NCI-H82 treated with DMSO at 0.1 percent for 48 hours (cell line): ENCODE measurements around the gene PSMC6.
A peak's percentile ranks its signal among the peaks of the same experiment; 100 is the strongest.
"Not testable (repeated sequence)": the region's sequence is repeated elsewhere in the genome, so short reads cannot be mapped to it uniquely, and the experiment has no call there.

Experiments
- DNase-seq: peaks from one replicate; lab custom pipeline; 2025; ENCODE audit not compliant: unreplicated experiment; lab: John Stamatoyannopoulos, UW

Gene PSMC6

DNA sequence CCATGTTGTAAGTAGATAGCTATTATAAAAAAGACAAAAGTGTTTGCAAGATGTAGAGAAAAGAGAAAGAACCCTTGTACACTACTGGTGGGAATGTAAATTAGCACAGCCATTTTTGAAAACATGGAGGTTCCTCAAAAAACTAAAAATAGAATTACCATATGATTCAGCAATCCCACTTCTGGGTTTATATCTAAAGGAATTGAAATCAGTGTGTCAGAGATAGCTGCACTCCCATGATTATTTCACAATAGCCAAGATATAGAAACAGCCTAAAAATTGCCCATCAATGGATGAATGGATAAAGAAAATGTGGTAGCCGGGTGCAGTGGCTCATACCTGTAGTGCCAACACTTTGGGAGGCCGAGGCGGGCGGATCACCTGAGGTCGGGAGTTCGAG lies 9.2 kb downstream of the PSMC6 start:
- DNase-seq, result no peak

DNA sequence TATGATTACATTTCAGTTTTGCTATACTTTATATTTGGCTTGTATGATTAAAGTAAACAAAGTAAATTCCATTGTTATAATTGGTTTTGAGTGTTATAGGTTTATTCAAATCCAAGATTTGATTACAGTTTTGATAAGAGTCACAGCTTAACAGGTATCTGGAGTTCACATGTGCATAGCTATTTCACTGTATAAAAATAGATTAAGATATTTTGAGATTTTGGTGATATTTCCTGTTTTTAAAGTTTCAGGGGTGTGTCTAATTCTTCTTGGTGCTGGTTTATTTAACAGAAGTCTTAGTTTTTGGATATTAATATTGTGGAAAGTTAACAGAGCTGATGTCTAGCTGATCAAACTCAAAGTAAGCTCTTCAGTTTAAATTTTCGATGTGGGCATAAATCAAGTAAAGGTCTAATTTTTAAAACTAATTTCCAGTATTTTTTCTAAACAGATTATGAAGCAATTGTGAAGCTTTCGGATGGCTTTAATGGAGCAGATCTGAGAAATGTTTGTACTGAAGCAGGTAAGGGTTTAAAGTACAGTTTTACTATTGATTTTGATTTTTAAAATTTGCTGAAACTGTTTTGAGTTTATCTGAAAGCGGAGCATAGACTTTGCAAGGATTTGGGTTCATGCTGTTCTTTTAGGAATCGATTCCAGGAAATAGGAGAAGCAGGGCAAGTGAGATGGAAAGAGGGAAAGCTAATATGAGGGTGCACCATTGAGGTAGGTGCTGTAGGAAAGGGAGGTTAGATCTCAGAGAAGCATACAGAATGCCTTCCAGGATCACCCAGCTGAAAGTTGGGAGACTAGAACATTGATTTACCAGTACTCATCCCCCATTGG lies 16.7 kb downstream of the PSMC6 start:
- DNase-seq, result no peak

DNA sequence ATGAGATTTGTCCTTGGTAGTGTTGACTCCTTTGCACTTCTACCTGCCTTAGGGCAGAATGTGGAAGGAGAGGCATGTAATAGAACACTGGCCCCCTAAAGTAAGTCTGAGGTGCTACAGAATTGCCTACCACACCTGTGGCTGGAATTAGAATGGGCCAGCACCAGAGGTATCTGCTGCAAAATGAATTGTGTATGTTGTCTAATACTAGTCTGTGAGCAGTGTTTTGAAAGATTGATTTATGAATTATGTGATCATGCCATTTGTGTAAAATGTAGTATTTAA lies 17.3 kb downstream of the PSMC6 start:
- no peak for DNase-seq

DNA sequence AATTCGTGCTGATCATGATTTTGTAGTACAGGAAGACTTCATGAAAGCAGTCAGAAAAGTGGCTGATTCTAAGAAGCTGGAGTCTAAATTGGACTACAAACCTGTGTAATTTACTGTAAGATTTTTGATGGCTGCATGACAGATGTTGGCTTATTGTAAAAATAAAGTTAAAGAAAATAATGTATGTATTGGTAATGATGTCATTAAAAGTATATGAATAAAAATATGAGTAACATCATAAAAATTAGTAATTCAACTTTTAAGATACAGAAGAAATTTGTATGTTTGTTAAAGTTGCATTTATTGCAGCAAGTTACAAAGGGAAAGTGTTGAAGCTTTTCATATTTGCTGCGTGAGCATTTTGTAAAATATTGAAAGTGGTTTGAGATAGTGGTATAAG lies 20.5 kb downstream of the PSMC6 start:
- not testable (repeated sequence) for DNase-seq

DNA sequence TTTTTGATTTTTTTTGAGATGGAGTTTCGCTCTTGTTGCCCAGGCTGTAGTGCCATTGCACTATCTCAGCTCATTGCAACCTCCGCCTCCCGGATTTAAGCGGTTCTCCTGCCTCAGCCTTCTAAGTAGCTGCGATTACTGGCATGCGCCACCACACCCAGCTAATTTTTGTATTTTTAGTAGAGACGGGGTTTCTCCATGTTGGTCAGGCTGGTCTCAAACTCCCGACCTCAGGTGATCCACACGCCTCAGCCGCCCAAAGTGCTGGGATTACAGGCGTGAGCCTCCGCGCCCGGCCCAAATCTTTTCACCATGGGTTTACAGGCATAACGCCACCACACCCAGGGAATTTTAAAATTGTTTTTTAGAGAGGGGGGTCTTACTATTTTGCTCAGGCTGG lies 22.0 kb downstream of the PSMC6 start:
- DNase-seq, result not testable (repeated sequence)

DNA sequence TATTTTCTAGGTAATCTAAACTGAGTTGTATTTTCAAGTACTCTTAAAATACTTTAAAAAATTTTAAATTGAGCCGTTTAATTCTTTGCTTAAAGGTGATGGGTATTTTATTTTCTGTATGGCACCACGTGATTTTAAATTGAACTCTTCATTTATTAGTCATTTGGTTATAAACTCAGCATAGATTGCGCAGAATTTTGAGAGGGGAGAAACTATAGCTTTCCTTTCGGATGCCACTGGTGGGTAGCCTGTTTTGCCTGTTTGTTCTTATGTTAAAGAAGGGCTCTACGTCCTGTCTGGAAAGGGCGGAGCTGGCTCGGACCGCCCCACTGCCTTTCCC lies 22.6 kb downstream of the PSMC6 start:
- DNase-seq, result no peak

DNA sequence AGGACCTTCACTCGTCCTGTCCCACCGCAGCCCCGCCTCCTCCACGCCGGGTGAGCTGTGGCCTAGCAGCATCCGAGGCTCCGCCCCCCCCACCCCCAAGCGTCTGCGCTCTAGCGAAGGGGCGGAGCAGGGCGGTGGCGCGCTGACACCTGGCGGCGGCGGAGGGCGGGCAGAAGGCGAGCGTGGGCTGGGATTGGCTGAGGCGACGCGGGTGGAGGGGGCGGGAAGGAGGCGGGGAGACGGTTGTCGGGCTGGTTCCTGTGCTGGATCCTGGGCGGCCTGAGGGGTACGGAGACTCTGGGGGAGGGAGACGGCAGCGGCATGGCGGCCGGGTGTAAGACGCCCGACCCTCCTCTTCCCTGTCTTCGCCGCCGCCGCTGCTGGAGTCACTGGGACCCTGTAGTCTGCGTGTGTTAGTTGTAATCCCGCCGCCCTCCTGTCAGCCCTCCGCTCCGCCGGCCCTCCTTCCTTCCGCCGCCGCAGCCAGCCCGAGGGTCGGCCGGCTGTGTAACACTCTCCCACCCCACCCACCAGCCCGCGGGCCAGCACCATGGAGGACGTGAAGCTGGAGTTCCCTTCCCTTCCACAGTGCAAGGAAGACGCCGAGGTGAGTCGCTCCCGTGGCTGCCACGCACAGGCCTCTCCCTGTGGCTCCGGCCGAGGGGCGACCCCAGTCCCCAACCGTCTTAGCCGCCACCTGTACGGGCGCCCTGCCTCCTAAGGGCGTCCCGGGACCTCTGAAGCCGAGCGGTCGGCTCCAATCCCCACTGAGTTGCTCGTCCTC lies 23.1 kb downstream of the PSMC6 start, which contains the start of gene STYX:
Gene STYX, plus strand, starts transcription at position 242 of the 784 bp plus-strand sequence. Its CDS starts 309 bp downstream, at position 551.
- peak; percentile 82 for DNase-seq

DNA sequence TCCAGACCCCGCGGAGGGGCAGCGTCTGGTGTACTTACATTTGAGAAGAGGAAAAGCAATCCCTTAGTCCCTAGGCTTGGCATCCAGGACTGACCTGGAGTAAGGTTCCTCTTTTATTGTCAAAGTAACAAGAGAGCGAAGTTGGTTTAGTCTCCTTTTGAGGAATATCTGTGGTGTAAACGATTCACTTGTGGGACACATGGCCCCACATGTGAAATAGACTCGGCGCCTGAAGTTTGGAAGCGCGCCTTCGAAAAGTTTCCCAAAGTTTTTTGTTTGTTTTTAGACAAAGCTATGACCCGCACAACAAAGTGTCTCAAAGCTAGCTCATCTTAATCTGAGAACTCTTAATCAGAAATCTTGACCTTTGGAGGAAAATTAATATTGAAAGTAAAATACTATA lies 23.7 kb downstream of the PSMC6 start:
- DNase-seq, result no peak

DNA sequence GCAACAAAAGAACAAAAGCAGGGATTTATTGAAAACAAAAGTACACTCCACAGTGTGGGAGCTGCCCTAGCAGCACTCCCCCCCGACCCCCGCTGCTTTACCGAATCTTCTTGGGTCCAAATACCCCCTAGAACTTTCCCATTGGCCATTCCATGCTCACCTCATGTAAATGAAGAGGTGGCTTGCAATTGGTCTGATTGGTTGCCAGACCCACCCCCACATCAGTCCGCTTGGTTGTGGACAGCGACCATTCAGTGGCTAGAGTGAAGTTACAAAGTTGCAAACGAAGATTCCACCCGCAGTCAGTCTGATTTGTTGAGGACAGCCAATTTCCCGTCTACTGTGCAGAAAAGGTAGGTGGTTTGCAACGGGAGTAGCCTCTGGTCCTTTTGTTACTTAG lies 26.8 kb downstream of the PSMC6 start:
- DNase-seq, result no peak

DNA sequence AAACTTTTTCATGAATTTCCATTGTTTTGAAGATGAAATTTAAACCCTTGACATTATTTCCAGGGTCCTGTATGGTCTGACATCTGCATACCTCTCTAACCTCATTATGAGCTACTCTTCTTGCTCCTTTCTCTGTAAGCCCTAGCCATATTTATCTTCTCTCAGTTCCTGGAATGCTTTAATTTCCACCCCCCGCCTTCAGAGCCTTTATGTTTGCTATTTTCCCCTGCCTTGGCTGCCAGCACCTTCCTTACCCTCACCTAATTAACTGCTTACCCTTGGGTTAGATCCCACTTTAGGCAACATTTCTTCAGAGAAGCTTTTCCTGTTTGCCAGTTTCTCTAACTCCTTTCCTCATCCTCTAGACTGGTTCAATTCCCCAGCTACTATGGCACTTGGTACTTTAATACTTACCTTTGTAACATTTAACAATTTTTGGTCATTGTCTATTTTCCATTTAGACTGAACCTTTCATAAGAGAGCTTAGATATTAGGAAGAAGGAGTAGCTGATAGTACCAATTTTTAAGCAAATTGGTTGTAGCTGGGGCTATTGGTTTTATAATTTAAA lies 29.0 kb downstream of the PSMC6 start:
- no peak for DNase-seq

DNA sequence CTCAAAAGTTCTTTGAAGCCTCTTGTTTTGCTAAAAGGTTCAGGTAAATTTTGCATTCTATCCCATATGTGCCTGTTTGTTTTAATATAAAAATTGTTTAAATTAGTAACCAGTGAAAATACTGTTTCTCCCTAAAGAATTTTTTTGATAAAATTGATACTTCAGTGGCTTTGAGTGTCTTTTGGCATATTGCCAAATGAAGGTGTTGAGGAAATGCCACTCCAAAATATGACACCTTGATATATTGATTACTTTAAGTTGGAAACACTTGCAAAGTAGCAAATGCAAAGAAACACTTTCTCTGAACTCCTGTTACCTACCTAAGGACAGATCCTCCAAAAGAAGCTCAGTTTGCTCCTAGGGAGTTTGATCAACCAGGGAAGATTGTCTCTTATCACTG lies 31.4 kb downstream of the PSMC6 start:
- no peak for DNase-seq

DNA sequence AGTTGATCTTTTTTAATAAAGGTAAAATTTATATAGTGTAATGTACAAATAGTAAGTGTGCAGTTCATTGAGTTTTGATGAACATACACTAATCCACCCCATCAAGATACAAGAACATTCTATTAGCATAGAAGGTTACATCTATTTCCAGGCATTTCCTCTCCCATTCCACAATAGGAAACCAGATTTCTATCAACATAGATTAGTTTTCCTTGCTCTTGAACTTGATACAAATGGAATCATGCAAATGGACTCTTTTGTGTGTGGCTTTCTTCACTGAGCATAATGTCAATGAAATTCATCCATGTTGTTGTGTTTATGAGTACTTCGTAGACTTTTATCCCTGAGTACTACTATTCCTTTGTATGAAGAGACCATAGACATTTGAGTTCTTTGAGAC lies 33.8 kb downstream of the PSMC6 start:
- no peak for DNase-seq

DNA sequence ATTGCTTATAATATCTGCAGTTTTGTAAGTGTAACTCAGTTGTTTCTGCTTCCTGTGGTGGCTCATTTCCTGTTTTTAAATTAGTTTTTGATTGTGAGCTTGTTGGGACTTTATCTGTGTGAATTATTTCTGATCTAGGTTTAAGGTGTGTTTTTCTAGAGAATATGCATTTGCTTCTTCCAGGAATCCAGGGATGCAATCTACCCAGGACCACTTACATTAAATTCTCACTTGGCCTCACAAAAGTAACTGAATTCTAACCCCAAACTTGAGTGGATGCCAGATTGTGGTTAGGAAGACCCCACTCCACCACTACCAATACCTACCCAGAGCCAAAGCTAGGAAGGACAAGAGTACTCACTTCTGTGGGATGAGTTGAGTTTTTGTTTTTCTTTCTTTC lies 34.9 kb downstream of the PSMC6 start:
- DNase-seq, result no peak

DNA sequence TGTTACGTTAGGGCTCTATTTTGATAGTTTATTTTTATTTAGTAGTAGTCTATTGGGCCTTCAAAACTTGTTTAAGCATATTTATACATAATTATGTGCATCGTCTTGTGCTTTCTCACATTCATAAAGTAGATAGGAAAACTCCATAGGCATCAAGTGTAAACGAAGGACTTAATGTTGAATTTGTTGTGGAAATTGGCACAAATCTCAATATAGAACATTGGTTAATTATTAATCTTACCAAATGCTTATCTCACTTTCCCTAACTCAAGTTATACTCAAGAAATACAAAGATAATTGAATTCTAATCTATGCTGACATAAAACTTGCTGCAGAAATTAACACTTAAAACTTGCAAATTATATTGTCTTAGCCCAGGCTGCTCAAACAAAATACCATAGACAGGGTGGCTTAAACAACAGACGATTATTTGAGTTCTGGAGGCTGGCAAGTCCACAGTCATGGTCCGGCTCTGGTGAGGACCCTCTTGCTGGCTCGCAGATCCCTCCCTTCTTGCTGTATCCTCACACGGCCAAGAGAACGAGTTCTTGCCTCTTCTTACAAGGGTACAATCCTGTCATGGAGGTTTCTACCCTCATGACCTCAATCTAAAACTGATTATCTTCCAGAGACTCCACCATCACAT lies 41.8 kb downstream of the PSMC6 start:
- no peak for DNase-seq

DNA sequence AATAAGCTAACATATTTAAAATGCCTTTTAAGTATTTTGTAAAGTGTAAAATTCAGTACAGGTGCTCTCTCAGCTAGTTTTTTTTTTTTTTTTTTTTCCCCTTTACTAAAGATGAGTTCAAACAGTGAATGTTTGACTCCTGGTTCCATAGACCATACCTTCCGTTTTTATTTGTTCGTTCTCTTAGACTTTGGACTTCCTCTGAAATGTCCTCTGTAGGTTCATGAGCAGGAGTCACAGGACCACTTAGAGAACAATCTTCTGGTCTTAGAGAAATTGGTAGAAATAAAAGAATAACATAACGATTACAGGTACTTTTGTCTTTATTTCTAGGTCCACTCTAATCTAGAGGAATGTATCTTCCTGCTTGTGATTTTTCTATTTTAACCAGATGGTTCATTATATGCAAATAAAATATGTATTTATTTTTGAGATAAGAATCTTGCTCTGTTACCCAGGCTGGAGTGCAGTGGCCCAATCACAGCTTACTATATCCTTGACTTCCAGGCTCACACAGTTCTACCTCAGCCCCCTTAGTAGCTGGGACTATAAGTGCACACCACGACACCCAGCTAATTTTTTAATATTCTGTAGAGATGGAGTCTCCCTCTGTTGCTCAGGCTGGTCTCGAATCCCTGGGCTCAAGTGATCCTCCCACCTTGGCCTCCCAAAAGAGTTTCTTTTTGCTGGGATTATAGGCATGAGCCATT lies 48.8 kb downstream of the PSMC6 start:
- no peak for DNase-seq

DNA sequence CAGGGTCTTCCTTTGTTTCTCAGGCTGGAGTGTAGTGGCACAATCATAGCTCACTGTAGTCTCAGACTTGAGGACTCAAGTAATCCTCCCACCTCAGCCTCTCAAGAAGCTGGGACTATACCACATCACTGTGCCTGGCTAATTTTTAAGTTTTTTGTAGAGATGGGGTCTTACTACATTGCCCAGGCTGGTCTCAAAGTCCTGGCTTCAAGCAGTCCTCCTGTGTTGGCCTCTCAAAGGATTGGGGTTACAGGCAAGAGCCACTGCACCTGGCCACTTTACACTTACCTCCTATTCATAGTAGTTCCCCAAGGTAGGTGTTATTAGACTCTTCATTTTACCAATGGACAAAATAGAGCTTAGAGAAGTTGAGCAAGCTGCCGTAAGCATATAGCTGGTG lies 52.1 kb downstream of the PSMC6 start:
- no peak for DNase-seq

DNA sequence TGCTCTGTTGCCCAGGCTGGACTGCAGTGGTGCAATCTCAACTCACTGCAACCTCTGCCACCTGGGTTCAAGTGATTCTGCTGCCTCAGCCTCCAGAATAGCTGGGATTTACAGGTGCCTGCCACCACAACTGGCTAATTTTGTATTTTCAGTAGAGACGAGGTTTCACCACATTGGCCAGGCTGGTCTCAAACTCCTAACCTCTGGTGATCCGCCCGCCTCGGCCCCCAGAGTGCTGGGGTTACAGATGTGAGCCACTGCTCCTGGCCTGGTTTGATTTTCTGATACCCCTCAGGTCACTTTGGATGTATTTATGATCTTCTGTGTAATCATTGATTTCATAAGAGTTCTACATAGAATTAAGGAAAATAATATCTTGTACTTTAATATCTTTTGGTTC lies 55.9 kb downstream of the PSMC6 start:
- not testable (repeated sequence) for DNase-seq

DNA sequence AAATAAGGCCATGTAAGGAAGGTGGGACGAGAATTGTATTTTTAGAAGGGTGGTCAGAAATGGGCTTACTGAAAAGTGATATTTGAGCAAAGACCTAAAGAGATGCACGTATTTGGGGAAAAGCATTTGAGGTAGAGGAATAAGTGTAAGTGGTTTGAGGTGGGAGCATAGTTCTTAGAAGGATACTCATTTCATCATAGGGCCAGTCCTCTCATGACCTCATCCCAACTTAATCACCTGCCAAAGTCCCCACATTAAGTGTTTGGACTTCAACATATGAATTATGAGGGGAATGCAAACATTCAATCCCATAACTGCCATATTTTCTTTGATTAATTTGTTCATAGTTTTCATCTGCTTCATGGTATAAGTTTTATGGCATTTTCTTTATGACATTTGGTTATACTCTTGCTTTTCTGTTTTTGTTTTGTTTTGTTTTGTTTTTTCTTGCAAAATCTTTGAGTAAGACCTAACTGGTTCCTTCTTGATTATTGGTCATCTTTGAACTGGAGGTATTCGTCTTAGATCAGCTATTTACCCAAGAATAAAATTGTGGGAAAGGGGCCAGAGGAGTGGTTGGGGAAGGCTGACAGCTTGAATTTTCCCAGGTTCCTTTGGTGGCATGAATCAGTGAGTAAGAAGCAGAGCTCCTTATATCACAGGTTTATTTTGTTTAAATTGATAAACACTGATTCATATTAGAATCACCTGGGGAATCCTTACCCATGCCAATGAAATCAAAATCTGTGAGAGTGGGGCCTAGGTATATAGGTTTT lies 60.2 kb downstream of the PSMC6 start:
- no peak for DNase-seq

DNA sequence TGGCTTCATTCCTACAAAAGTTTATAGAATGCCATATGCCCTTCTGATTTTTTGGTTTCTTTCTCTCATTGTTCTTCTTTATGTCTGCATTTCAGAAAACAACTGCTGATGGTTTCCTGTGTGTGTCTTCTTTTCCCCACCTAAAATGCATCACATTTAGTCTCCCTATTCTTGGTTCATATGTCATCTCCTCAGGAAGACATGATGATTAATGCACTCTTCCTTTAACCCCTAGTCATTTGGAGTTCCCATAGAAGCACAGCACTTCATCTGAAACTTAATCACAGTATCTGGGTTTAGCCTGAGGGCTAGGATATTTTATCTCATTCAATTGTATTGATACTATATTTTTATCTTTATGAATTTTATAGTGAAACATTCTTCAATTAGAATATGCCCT lies 62.9 kb downstream of the PSMC6 start:
- DNase-seq, result no peak

DNA sequence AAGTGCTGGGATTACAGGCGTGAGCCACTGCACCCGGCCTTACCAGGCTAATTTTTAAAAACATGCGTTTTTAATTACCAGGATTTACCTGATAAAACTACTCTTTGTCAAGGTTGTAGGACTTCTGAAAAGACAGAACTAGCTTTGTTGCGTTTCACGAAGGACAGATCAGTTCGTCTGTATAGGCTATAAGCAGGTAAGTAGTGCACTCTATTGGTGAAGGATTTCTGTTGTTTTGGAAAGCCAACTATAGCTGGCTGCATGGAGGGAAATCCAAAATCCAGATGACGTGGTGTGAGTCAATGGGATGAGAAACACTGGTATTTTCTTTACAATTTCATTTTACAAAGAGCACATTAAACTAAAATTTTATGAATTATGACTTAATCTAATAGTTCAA lies 69.8 kb downstream of the PSMC6 start:
- no peak for DNase-seq
